GM18909 (cell line): Measurements from ENCODE around the gene ROCK2.
"Not testable (repeated sequence)": the region's sequence is repeated elsewhere in the genome, so short reads cannot be mapped to it uniquely, and the experiment has no call there.

Experiments used
- ATAC-seq: cut with Tn5 transposase; IDR thresholded peaks from one replicate; pipeline ENCODE4 v1.9.1; 2021; ENCODE audit warnings: mild to moderate bottlenecking; ENCODE audit not compliant: unreplicated experiment, poor library complexity

Gene ROCK2

GRCh38 chr2:11201969-11202368 is 142.5 kb downstream of the ROCK2 start:
- no peak for ATAC-seq

DNA sequence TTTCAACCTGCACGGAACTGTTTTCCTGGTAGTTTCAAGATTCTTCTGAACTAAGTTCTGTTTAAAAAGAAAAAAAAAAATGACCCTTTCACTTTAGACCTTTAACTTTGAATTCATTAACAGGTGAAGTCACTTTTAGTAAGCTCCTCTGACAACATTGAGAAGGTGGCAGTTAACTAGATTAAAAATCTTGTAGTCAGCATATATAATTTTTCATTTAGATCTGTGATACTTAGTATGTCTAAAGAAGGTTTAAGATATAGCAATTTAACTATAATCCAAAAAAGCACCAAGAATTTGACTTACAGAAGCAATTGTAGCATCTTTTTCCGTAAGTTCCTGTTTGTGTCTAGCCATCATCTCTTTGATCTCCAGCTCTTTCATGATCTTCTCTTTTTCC is 143.8 kb downstream of the ROCK2 start:
- no peak for ATAC-seq

DNA sequence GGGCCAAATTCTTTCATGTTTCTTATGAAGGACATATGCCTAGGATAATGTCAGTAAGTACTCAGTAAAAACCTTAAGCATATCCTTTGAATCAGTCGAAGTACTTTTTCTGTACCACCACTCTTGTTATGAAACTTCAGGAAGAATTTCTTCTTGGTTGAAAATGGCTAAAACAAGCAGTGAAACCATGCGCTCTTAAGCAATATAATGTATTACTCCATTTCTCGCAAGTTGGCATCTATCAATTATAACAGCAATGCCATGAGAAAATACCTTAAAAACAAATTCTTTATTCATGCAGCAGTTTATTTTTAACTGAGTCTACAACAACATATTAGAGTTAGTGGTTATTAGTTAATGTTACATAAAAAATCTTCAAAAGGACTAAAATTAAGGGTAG is 148.2 kb downstream of the ROCK2 start:
- ATAC-seq, result no peak

DNA sequence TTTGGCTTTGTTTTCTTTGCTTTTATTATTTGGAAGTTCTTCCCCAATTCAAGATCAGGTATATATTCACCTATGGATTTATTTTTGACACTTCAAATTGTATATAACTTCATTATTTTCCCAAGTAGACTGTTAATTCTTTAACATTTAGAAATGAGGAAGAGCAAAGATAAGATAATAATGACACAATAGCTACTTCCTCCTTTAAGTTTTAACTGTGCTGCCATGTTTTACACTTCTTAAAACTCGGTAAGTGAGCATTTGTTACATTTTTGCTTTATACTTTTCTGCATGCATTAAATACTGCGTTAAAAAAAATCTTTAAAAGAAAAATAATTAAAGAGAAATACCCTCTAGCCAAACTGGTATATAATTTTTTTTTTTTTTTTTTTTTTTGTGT is 156.7 kb downstream of the ROCK2 start:
- no peak for ATAC-seq

GRCh38 chr2:11187083-11187619 is 157.3 kb downstream of the ROCK2 start:
- no peak for ATAC-seq

- no peak for ATAC-seq
Measured at GRCh38 chr2:11186145-11186544, 158.3 kb downstream of the ROCK2 start.

DNA sequence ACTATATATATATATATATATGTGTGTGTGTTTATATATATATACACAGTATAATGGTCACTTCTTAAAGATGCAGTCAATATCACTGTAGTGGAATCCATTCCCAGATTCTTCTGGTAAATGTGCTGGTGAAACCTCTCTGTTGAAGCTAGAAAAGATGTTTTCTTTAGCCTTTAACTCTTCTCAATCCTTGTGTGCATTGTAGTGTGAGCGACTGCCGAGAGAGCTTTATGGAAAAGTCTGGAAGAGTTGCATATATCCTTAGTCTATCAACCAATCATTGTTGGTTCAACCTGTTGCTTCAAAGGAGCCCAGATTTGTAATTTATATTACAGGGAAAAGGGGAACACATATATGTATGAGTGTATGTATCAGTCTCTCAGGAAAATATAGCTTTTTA is 161.5 kb downstream of the ROCK2 start:
- ATAC-seq, result no peak

GRCh38 chr2:11180653-11181052 is 163.8 kb downstream of the ROCK2 start:
- no peak for ATAC-seq

GRCh38 chr2:11179899-11180298 is 164.5 kb downstream of the ROCK2 start:
- no peak for ATAC-seq

DNA sequence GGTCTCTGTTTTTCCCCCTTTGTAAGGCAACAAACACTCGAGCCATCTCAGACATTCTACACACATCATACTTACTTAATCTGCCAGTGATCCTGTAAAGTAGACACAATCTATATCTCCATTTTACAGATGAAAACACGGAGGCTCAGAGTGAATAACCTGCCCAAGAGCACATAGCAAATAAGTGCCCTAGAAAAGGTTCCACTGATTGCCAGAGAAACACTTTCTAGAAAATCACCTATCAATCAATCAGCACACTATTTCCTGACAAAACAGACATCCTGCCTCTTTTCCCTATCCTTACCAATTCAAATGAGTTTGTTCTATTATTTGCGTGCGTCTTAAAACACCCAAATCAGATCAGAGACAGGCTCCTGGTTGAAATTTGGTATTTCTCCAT is 165.2 kb downstream of the ROCK2 start:
- ATAC-seq, result no peak

- no peak for ATAC-seq
Measured at GRCh38 chr2:11177871-11178690, 166.4 kb downstream of the ROCK2 start.

- no peak for ATAC-seq
Measured at GRCh38 chr2:11175293-11175795, 169.1 kb downstream of the ROCK2 start.

DNA sequence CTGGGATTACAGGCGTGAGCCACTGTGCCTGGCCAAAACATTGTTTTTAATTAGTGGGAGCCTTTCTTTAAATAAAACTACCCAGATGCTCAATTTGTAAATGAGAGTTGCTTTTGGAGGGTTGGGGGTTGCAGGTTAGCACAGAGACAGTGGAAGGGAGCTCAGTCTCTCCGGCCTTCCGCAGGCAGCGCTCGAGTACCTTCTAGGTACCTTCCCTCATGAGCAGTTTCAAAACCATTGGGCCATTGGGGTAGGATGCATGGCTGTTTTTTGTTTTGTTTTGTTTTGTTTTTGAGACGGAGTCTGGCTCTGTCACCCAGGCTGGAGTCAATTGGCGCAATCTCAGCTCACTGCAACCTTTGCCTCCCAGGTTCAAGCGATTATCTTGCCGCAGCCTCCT is 170.2 kb downstream of the ROCK2 start:
- ATAC-seq, result no peak

- ATAC-seq, result no peak
Measured at GRCh38 chr2:11169333-11169732, 175.1 kb downstream of the ROCK2 start.

DNA sequence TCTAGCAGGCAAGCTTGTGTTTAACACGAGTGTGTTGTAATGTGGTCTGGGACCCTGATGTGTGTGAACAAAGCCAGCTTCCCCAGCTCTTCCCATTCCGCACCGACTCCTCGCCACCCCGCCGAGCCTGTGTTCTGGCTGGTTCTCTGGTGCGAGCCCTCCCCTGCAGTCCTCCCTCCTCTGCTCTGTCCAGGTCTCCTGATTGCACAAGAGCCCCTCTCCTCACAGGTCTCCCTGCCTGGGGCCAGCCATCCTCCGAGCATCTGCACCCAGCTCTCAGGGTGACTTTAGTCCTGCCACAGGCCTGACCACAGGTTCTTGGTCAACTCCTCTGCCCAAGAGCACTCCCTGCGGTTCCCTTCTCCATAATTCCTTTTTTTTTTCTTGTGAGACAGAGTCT is 175.9 kb downstream of the ROCK2 start:
- no peak for ATAC-seq

DNA sequence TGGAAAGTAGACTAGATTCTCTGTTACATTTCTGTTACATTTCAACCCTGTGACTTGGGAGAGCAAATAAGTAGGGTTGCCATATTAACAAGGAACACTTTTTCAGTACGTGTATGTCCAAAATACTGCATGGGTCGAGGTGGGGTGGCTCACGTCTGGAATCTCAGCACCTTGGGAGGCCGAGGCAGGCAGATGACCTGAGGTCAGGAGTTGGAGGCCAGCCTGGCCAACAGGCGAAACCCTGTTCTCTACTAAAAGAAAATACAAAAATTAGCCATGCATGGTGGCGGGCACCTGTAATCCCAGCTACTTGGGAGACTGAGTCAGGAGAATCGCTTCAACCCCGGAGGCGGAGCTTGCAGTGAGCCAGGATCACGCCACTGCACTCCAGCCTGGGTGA is 178.0 kb downstream of the ROCK2 start:
- no peak for ATAC-seq

DNA sequence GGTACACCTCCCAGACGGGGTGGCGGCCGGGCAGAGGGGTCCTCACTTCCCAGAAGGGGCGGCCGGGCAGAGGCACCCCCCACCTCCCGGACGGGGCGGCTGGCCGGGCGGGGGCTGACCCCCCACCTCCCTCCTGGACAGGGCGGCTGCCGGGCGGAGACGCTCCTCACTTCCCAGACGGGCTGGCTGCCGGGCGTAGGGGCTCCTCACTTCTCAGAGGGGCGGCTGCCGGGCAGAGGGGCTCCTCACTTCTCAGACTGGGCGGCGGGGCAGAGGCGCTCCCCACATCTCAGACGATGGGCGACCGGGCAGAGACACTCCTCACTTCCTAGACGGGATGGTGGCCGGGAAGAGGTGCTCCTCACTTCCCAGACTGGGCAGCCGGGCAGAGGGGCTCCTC is 179.4 kb downstream of the ROCK2 start:
- ATAC-seq, result not testable (repeated sequence)

DNA sequence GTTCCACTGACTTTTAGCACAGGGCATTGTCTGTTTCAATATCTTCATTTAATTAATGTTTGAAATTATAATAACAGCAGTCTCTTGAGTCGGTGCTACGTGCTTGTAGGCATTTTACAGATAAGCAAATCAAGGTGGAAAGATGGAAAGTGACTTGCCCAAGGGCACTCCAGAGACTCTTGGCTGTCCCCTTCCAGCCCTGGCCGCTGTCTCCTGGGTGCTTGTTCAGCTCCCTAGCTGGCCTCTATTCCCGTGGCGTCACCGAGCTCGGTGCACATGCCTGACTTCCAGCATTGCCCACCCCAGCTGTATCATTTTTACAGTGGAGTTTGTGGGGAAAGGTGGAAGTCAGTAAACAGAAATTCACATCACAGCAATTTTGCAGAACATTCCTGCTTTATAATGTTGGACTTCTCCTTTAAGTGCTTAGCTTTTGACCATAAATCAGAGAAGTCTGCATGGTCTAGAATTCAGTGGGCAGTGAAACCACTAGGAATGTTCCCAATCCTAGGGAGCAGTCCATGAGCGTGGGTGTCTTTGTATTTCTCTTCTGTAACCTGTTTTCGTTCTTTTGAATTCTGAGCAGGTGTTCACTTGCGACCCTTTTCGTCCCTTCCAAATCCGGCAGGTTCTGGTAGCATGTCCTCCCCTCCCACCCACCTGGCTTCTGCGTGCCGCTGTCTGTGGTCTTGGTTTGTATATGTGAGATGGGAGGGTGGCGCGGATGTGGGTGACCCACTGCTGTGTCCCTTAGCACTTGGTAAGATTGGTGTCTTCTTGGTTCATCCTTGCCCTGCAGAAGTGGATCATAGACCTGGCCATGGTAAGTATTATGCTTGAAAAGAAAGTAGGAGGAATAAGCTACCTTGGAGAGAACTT is 180.8 kb downstream of the ROCK2 start:
- ATAC-seq, result no peak

DNA sequence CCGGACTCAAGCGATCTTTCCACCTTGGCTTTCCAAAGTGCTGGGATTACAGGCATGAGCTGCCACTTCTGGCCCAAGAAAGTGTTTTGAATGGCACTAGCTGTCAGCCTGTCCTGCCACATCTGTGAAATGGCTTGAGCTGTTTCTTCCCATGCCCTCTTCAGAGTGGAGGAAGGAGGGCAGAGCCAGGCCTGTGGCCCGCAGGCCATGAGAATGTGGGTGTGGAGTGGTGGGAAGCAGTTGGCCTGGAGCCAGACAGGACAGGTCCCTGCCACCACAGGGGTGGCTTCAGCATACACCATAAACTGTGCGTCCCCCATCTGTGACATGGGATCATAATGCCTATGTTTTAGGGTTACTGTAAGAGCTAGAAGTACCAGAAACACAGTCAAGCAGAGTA is 182.7 kb downstream of the ROCK2 start:
- no peak for ATAC-seq

DNA sequence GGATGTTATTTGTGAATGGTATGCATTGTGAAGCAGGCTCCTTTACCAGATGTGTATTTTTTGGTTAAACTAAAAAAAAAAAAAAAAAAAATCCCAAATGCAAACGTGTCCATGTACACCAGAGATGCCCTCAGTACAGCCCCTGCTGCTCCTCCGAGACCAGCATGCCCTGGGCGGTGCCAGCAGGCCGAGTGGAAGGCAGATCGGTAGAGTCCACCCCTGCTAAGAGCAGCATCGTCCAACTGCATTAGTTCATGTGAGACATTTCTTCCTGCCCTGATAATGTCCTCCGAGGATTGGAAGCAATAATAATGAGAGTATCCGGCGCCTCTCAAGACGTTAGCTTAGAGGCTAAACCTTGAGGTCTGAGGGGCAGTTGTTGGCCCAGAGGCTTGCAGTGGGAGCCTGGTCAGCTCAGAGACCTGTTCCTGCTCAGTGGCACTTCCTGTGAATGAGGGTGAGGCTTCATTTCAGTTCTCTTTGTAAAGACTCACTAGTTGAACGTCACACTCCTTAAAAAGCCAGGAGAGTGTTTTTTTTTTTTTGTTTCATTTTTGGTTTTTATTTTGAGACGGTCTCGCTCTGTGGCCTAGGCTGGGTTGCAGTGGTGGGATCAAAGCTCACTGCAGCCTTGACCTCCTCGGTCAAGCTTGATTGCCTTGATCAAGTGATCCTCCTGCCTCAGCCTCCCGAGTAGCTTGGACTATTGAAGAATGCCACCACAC is 183.5 kb downstream of the ROCK2 start:
- peak; percentile 73 for ATAC-seq
